Measurements from ENCODE around the gene IL12A.

IL12A gene

GRCh38 chr3:160001850-160002623 is 13.4 kb downstream of the IL12A start:
- H3K4me3 ChIP-seq (ENCODE audit: low read depth, low read length), result peak overlapping the region; percentile 8
- no peak for TF ChIP-seq CTCF (IDR thresholded peaks at IDR 0.05; ENCODE audit: borderline replicate concordance, insufficient read depth, low read depth, low read length)

GRCh38 chr3:160003520-160004128 is 15.0 kb downstream of the IL12A start:
- H3K4me3 ChIP-seq (ENCODE audit: low read depth, low read length), result no peak overlapping the region
- peak; percentile 79 for TF ChIP-seq CTCF (IDR thresholded peaks at IDR 0.05; ENCODE audit: borderline replicate concordance, insufficient read depth, low read depth, low read length)

- TF ChIP-seq CTCF (IDR thresholded peaks at IDR 0.05; ENCODE audit: borderline replicate concordance, insufficient read depth, low read depth, low read length), result no peak
- no peak overlapping the region for H3K4me3 ChIP-seq (ENCODE audit: low read depth, low read length)
These were observed 16.4 kb downstream of the IL12A start for GRCh38 chr3:160005004-160005403.

- peak; percentile 72 for TF ChIP-seq CTCF (IDR thresholded peaks at IDR 0.05; ENCODE audit: borderline replicate concordance, insufficient read depth, low read depth, low read length)
These were observed 17.9 kb downstream of the IL12A start for GRCh38 chr3:160006282-160007163.

GRCh38 chr3:160008961-160009360 is 20.3 kb downstream of the IL12A start:
- no peak for TF ChIP-seq CTCF (IDR thresholded peaks at IDR 0.05; ENCODE audit: borderline replicate concordance, insufficient read depth, low read depth, low read length)
- no peak overlapping the region for H3K4me3 ChIP-seq (ENCODE audit: low read depth, low read length)

More at GRCh38 chr3:160006282-160007163, 17.9 kb downstream of the IL12A start:
- H3K4me3 ChIP-seq (ENCODE audit: low read depth, low read length), result no peak overlapping the region

GRCh38 chr3:160009525-160009924 is 20.9 kb downstream of the IL12A start:
- no peak for TF ChIP-seq CTCF (IDR thresholded peaks at IDR 0.05; ENCODE audit: borderline replicate concordance, insufficient read depth, low read depth, low read length)
- no peak overlapping the region for H3K4me3 ChIP-seq (ENCODE audit: low read depth, low read length)

Data from GM12875 (cell line).